Erythroblast (primary cell): ENCODE results near the gene KCTD16.

Source experiments
- DNase-seq, 2 experiments: peaks; one replicate each; lab custom pipeline; 2025; lab: John Stamatoyannopoulos, UW
- GATA1 ChIP-seq: IDR thresholded peaks from 2 replicates; pipeline ENCODE4 v1.6.1; 2011; ENCODE audit warnings: low read depth, mild to moderate bottlenecking, control low read depth, low read length, moderate library complexity
- POLR2A ChIP-seq: IDR thresholded peaks from 2 replicates; pipeline ENCODE4 v1.6.1; 2011; ENCODE audit warnings: mild to moderate bottlenecking, low read length

The KCTD16 gene

GRCh38 chr5:144451187-144451973 lies 280.7 kb downstream of the KCTD16 start:
- no peak for DNase-seq
- TF ChIP-seq GATA1 (no peak), POLR2A (no peak)

GRCh38 chr5:144453753-144454152 lies 283.1 kb downstream of the KCTD16 start:
- TF ChIP-seq GATA1 (no peak), POLR2A (no peak)
- DNase-seq: no peak

DNA sequence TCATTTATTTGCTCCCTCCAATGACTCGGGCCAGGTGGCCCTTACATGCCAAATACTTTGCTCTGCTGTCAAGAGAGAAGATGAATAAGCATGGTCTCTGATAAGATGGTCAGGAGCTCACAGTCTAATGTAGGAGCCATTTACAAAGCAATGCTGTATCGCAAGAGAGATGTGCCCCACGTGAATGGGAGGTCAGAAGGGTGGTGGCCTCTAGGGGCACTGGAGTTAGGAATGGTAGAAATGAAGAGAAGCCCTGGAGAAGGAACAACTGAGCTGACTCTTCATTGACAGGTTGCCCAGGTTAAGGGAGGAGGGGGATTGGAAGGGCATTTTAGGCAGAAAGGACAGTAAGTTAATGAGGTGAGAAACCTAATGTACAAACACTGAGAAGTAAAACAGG lies 286.5 kb downstream of the KCTD16 start:
- TF ChIP-seq POLR2A (no peak), GATA1 (no peak)
- DNase-seq: no peak

- no peak for DNase-seq
- TF ChIP-seq POLR2A: no peak
- TF ChIP-seq GATA1: no peak
Measured at GRCh38 chr5:144458216-144458615, 287.5 kb downstream of the KCTD16 start.

DNA sequence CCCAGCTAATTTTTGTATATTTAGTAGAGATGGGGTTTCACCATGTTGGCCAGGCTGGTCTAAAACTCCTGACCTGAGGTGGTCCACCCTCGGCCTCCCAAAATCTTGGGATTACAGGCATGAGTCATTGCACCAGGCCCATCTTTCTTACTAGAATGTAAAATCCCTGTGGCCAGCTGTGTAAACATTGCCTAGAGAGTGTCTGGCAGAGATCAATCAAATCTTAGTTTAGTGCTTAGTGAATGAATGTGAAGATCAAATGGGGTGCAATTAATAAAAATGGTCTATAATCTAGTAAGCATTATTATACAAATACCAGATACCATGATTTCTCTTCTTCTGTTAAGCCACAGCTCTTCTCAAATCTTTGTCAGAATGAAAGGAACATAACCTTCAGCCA lies 289.9 kb downstream of the KCTD16 start:
- DNase-seq: no peak
- TF ChIP-seq GATA1 (no peak), POLR2A (no peak)

GRCh38 chr5:144462577-144462976 lies 291.9 kb downstream of the KCTD16 start:
- TF ChIP-seq POLR2A: no peak
- no peak for DNase-seq

DNA sequence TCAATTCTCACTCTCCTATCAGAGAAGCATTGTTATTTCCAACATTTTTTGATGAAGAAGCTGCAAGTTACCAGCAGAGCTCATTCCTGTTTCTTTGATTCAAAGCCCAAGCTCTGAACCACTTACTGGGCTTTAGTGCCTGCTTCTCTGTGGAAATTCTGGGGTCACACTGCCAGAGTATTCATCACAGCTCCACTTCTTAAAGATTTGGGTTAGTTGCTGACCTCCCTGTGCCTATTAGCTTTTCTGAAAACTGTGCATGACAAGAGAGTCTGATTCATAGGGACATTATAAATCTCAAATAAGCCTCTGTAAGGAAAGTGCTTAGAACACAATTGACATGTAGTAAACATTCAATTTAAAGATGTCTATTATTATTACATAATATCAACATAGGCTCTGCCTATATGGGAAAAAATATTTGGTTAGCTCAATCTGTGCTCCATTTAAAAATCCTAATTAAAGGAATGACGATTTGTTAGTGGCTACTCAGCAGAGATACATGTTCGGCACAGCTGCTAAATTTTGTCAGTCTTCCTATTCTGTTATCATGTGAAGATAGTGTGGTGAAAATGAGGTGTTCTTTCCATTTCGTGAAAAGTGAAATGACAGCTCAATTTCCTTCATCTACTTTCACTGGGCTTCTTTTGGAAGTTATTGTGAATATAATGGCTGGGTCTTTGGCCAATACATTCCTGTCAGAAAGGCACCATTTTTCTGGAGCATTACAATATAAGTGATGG lies 293.0 kb downstream of the KCTD16 start:
- TF ChIP-seq GATA1: no peak
- TF ChIP-seq POLR2A: no peak
- no peak for DNase-seq

- TF ChIP-seq GATA1 (no peak), POLR2A (no peak)
- DNase-seq: no peak
Measured at GRCh38 chr5:144464306-144464705, 293.6 kb downstream of the KCTD16 start.

DNA sequence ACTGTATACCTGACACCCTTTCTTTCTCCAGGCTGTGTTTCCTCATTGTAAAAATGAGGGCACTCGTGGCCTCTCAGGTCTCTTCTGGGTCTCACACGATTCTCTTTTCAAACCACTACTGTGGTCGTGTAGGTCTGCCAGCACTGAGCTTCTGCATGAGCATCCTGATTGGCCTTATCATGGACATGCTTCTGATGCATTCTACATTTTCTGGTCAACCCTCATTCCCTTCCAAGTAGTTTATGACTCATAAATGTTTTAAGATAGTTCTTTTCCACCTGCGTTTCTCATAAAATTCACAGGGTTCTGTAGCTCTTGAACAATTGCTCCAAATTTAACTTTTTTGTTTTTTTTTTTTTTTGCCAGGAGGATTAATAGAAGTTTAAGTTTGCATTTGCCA lies 294.8 kb downstream of the KCTD16 start:
- TF ChIP-seq POLR2A (no peak), GATA1 (no peak)
- no peak for DNase-seq

DNA sequence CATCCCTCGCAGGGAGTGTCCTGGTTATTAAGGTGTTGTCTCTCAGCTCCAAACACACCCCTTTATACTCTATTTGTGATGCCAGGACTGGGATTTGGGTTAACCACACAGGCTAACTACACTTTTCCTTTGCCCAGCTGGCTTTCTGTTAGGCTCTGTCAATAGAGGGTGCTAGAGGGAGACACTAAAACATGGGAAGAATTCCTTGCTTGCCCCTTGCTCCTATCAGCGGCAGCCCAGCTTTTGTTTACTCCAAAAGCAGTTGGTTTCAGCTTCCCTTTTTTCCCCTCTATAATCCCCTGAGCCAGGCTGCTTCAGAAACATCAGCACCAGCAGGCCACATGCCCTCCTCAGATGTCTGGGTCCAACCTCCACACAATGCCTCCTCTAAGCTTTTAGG lies 297.1 kb downstream of the KCTD16 start:
- DNase-seq: no peak
- TF ChIP-seq GATA1: no peak
- no peak for TF ChIP-seq POLR2A

DNA sequence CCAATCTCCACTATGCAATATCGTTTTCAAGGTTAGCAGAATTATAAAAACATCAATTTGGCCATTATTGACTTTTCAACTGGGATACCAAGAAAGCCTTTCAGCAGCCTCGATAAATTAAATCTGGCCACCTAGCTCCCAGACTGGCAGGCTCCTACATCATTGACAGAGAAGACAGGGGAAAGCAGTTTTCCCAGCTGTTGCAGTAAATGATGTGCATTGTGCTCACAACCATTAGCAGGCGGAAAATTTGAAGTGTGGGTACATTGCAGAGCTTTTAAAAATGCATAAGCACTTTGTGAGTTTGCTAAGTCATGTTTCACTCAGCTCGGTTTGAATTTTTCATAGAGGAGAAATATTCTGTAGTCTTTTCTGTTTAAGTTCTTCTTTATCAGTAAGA lies 297.9 kb downstream of the KCTD16 start:
- no peak for DNase-seq
- TF ChIP-seq POLR2A (no peak), GATA1 (no peak)

- no peak for DNase-seq
- no peak for TF ChIP-seq POLR2A
- TF ChIP-seq GATA1: no peak
Measured at GRCh38 chr5:144469106-144469505, 298.4 kb downstream of the KCTD16 start.

DNA sequence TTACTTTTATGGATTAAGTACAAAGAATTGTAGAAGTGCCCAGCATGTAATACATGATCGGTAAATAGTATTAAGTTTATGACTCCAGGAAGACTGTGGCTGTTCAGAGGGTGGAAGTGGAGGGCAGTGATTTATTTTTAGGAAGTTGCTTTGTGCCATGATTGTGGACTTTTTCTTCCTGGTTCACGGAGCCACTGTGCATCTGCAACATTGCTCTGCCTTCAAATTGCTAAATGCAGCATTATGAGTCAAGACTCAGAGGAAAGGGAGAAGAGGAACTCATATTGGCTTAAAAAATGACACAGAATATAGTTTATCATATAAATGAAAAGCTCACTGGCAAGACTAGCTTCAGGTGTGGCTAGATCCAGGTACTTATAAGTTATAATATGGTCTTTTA lies 301.5 kb downstream of the KCTD16 start:
- DNase-seq: no peak
- no peak for TF ChIP-seq GATA1
- TF ChIP-seq POLR2A: no peak

- DNase-seq: no peak
- TF ChIP-seq POLR2A: no peak
- no peak for TF ChIP-seq GATA1
Measured at GRCh38 chr5:144473650-144474049, 303.0 kb downstream of the KCTD16 start.

DNA sequence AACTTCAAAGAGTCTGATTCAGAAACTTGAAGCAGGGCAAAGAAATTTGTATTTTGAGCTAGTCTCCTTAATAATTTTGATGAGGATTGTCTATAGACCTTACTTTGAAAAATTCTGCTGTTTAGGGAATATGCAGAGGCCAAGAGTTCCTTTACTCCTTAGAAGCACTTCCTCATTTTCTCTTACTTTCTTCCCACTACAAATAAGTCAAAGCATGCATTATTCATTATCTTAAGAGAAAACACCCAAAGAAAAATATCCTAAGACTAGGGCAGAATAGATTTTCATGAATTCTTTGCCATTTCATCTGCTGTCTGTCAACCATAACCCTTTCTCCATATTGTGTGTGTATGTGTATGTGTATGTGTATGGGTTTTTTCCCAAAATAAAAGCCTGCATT lies 307.9 kb downstream of the KCTD16 start:
- TF ChIP-seq POLR2A (no peak), GATA1 (no peak)
- no peak for DNase-seq
